NCI-H345 treated with DMSO at 0.1 percent for 48 hours (cell line): ENCODE measurements around the gene CXXC4.
A peak's percentile ranks its signal among the peaks of the same experiment; 100 is the strongest.

Source experiments
- DNase-seq: peaks from one replicate; lab custom pipeline; 2025; ENCODE audit not compliant: unreplicated experiment; lab: John Stamatoyannopoulos, UW

CXXC4 gene

DNA sequence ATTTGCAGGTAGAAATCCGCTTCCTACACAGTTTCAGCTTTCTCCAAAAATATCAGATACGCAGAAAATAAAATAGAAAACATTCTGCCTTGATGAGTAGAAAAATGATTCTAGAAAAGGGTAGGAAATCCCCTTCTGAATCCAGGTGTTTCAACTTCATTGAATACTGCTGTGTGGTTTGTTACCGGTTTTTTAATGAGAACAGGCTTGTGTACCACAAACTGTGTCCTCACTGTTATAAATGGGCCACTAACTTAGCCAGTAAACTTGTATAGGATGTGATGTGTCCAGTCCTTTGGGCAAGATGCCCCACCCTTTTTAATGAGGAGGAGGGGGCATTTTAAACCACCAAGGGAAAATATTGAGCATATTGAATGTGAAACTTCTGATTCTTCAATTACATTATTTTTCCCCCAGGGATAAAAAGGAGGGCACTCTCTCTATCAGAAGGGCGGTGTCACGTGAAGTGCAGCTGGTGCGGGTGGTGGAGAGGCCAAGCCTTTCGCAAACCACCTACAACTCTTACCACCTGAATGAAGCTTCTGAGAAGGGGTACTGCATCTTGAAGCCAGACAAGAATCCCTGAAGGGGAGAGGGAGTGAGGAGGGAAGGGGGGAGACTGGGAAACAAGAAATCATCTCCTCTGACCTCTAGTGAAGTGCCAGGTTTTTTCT is 4.5 kb downstream of the CXXC4 start:
- DNase-seq: no peak

DNA sequence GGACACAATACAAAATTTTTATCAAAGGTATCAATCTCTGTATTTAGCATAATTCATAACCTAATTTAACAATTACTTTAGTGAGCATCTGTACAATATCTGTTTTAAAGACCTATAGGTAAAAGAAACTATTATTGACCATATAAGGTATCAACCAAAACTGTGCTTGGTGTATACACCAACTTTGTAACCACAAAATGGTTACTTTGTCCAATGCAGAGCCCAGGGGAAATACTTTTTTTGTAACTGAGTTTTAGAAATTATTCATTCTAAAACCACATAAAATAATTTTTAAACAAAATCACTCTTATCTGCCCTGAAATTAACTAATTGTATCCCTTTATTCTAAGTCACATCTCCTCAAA is 5.0 kb downstream of the CXXC4 start:
- DNase-seq: no peak

GRCh38 chr4:104488151-104488550 is 6.5 kb downstream of the CXXC4 start:
- no peak for DNase-seq

- no peak for DNase-seq
Measured at GRCh38 chr4:104486716-104487504, 7.8 kb downstream of the CXXC4 start.

DNA sequence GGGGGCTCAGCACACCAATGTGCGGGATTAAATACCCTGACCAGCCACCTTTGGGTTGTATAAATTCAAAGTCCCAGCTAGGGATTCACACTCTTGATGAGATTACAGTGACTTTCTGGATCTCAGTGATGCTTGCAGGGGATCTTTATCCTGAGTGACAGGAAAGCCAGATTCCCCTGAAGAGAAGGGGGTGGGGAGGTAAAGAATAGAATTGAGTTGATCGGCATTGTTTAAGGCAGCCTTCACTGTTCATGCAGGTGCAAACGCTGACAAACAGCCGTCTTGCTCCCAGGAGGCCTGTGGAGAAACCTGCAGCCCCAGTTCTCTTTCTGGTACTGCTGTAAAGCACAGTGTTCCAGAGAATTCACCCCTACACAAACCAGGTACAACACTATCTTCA is 19.0 kb downstream of the CXXC4 start:
- peak; percentile 26 for DNase-seq

DNA sequence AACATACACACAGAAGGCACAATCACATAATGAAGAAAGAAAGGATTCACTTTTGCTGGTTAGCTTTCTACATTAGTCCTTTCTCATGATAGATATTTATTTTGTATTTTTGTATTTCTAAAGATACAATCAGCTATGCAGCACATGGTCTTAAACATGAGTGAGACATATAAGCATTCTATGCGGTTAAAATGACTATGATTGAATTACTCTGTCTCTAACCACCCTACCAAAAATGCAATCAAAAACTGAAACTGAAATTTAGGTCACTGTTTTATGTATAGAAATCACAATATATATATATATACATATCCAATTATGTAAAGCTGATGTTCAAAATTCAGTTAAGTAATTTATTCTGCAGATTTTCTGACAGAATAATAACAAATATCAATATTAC is 21.9 kb downstream of the CXXC4 start:
- no peak for DNase-seq

- no peak for DNase-seq
Measured at GRCh38 chr4:104470770-104471169, 23.9 kb downstream of the CXXC4 start.

DNA sequence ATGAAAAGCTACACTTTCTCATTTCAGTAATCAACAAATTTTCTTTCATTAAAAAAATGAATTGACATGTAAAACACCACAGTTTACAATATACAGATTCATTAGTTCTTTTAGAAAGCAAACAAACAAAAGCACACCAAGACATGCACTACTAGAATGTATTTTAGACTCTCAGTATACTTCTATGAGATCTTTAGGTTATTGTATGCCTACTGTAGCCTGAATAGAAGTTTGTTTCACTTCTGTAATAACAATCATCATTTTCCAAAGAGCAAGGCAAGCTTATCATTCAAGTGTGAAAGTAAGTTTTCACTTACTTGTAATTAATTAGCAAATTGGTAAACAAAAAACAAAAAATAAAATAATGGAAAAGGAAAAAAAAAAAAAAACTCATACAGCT is 24.9 kb downstream of the CXXC4 start:
- no peak for DNase-seq

DNA sequence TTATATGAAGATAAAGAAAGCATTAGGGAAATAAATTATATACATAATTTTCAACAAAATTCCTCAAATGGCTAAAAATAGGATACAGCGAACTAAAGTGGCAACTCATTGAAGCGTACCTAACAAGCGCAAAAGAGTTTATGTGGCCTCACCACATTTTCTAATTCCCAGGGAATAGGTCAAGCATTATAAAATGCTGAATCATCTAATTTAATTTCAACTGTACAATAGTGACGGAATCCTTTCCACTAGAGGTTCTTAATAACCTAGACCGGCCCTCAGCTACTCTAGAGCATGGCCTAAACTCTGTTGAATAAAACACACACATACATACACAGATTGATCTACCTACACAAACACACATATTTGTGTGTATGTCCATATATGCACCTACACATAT is 29.1 kb downstream of the CXXC4 start:
- no peak for DNase-seq

DNA sequence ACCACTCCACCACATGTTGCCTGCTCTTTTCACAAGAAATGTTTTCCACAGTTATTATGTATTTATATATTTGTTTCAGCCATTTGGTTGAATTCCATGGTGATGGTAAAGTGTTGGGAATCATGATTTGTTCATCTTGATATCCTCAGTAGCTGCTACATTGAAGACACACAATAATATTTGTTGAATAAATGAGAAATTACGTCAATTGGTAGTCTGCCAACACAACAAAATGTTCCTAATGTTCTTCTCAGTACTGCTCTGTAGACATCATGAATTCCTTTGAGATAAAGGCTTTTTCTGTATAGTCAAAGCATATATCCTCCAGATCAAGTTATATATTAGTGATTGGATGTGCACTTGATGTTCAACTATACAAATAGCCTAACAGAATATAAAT is 29.5 kb downstream of the CXXC4 start:
- DNase-seq: no peak

- DNase-seq: no peak
Measured at GRCh38 chr4:104462641-104463040, 32.1 kb downstream of the CXXC4 start.

DNA sequence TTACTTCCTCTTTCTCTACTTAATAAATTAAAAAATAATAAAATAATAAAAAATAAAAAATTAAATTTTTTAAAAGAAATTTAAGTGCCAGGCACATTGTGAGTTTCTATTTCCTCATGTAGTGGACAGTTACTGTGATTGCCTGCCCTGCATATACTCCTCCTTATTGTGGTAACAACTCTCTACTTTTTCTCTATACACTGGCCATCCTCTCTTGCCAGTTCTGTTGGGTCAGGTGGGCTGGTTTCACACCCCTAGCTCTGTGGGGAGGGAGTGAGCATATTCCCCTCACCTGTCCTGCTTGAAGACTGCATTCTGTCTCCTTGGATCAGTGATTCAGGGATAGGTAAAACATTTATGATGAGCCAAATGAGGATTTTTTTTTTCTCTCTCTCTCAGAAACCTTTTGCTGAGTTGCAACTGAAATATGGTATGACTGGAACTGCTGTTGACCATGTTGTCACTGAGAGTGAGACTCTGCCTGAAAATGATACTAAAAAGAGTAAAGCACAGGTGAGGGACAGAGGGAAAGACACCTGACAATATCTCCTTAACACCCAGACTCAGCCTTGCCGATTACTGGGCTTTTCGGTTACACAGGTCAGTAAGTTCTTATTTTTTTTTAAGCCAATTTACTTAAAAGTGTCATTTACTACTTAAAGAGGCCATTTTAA is 37.2 kb downstream of the CXXC4 start:
- no peak for DNase-seq

DNA sequence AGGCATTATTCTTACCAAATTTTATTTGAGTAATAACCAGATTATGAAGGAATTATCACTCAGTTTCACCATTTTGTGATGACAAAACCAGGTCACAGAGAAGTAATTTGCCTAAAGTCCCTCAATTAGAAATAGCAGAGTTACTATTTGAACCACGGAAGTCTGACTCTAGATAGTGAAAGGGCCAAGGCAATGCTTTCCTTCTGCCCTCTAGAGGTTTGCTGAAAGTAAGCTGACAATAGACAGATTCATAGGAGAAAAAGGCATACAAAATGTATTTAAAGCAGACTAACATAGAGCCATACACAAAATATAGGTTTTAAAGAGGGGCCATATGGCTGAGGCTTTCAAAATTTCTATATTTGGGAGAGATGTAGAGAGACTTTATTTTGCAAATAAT is 43.1 kb downstream of the CXXC4 start:
- DNase-seq: no peak

DNA sequence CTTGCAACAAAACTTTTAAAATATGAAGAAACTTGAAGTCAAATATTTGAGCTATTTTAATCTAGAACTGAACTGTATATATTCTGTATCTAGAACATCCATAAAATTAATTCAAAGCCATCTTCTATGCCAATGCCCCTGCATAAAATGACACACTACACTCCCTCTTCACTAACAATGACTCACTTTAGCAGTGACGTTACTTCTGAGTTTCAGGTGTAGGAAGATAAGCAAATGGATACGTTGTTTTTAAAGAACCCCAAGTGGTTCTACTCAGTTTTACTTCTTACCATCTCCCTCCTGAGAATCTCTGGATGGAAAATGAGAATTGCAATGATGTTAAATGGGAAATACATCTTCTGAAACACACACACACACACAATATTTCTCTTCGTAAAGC is 45.2 kb downstream of the CXXC4 start:
- no peak for DNase-seq

- no peak for DNase-seq
Measured at GRCh38 chr4:104447294-104447693, 47.4 kb downstream of the CXXC4 start.

GRCh38 chr4:104446431-104447278 is 48.0 kb downstream of the CXXC4 start:
- DNase-seq: no peak

DNA sequence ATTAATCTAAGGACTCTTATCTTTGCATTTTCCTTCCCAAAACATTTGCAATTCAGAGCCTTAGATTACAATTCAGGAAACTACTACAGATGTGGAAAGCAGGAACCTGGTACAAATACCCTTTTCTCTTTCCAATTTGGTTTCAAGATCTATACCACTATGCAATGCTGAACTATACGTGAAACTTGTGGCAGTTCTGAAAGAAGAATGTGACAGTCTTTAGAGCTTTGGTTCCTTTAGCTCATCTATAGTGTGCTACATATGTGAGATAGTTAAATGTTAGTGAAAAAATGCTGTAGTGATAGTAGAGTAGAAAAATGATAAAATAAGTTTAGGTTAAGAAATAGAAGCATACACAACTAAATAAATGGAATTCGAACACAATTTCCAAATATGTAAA is 50.0 kb downstream of the CXXC4 start:
- no peak for DNase-seq

GRCh38 chr4:104436542-104436941 is 58.2 kb downstream of the CXXC4 start:
- no peak for DNase-seq

DNA sequence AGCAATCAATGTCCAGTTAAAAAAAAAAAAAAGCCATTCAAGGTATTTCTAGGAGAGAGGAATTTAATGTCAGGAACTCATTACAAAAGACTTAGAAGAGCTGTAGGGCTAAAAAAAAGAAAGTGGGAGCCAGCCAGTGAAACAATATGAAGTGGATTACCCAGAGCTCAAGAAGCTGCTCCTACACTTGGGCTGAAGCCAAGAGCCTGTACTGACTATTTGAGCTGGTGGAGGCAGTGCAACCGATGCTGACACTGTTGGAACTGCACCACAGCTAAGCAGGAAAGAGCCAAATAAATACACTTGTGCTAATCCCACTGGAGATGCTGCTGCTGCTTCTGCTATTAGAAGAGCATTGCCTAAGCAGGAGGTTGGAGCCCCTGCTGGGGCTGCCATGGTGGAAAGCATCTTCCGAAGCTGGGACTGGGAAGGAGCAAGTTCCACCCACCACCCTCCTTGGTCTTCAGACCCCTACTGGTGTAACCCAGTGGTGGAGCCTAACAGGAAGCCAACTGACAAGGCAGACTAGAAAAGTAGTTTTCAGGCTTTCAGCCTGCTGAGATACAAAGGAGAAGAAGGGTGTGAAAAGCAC is 65.4 kb downstream of the CXXC4 start:
- DNase-seq: no peak

GRCh38 chr4:104425948-104426347 is 68.7 kb downstream of the CXXC4 start:
- no peak for DNase-seq

DNA sequence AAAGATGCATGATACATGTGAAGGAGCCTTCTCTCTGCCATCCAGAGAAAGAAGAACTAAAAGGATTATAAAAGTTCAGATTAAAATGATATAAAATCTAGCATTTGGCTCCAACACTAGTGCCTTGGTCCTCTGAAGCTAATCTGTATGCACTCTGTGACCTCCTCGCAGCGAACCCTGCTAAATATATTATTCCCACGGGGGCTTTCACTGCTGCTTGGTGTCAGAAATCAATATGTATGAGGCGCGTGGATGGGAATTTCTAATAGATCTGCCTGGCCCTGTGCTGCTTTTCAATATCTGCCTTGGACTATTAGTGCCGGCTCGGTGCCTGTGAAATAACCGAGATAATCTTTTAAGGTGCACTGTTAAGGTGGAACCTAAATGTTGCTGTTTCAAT is 69.7 kb downstream of the CXXC4 start:
- DNase-seq: no peak
